ENCODE data around the gene SLMAP.

DNA sequence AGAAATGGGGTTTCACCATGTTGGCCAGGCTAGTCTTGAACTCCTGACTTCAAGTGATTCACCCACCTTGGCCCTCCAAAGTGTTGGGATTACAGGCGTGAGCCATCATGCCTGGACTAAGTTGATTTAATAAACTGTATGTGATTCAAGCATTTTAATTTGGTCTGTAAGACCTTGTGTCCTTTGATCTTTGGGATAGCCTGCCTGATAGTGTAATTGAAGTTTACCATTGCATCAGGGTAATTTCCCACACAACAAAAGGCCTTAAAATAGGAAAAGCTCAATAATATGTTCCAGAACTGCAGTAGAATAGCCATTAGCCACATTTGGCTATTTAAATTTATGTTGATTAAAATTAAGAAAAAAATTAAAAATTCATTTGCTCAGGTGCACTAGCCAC lies 38.0 kb upstream of the SLMAP start:
- TF ChIP-seq, protein P1, sequence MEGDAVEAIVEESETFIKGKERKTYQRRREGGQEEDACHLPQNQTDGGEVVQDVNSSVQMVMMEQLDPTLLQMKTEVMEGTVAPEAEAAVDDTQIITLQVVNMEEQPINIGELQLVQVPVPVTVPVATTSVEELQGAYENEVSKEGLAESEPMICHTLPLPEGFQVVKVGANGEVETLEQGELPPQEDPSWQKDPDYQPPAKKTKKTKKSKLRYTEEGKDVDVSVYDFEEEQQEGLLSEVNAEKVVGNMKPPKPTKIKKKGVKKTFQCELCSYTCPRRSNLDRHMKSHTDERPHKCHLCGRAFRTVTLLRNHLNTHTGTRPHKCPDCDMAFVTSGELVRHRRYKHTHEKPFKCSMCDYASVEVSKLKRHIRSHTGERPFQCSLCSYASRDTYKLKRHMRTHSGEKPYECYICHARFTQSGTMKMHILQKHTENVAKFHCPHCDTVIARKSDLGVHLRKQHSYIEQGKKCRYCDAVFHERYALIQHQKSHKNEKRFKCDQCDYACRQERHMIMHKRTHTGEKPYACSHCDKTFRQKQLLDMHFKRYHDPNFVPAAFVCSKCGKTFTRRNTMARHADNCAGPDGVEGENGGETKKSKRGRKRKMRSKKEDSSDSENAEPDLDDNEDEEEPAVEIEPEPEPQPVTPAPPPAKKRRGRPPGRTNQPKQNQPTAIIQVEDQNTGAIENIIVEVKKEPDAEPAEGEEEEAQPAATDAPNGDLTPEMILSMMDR (IDR thresholded peaks at IDR 0.05), result no peak
- no peak for TF ChIP-seq POLR2A (IDR thresholded peaks at IDR 0.05)
